Suprapubic skin (tissue), 4 donors: ENCODE data around the gene RPS24.

Experiments
- EP300 ChIP-seq: sonication (generic); formaldehyde crosslinking; IDR thresholded peaks from one replicate; pipeline ENCODE4 v1.6.1; 2017; ENCODE audit warnings: antibody characterized with exemption
- POLR2A ChIP-seq, 2 donors: fragments of 450-650 bp; IDR thresholded peaks; one replicate each; pipeline ENCODE4 v1.6.1; 2017; ENCODE audit warnings: antibody characterized with exemption in 2 of 2, mild to moderate bottlenecking in 2 of 2, moderate library complexity in 2 of 2
- POLR2AphosphoS5 ChIP-seq, 3 donors: sonication (generic); formaldehyde crosslinking; IDR thresholded peaks; one replicate each; pipeline ENCODE4 v1.6.1; 2017; ENCODE audit warnings: antibody characterized with exemption in 3 of 3
- TF ChIP-seq, protein P1 (sequence below), 2 donors: fragments of 200-600 bp in 1 of 2; fragments of 450-650 bp in 1 of 2; sonication (generic) in 1 of 2; IDR thresholded peaks; one replicate each; pipeline ENCODE4 v1.5.1; 2016 to 2019; ENCODE audit warnings: antibody characterized with exemption in 2 of 2, mild to moderate bottlenecking in 1 of 2, moderate library complexity in 1 of 2

DNA sequence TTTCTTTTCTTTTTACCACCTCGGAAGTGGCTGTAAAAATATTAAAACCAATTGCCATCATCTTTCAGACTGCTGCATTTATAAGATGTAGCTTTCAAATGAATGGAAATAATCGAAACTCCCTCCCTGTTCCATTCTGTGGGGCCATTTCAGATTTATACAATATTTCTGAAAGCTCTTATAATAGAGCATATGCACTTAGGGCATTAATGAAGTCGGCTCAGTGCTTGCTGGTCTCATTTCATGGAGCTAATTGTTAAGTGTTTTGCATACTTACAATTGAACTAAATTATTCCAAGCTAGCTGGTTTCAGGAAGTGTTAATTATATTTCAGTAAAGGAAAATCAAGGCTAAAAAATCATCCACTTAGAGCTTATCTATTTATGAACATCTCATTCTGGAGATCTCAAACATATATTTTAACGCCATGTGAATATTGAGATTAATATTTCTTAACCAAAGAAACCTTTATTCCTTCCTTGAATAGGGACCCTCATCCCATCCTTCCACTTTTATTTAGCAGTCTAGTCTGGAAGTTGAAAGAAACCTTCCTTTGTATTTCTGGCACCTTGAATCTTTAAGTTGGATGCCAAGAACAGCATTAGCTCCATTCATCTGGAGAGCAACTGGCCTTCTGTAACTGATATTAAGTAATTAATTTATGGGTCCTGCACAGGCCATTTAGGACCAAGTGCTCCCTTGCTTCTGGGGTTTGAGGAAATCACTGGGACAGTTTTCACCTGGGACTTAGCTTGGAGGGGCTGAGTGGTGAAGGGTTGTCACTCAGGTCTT lies 45.1 kb downstream of the RPS24 start:
- TF ChIP-seq, protein P1, sequence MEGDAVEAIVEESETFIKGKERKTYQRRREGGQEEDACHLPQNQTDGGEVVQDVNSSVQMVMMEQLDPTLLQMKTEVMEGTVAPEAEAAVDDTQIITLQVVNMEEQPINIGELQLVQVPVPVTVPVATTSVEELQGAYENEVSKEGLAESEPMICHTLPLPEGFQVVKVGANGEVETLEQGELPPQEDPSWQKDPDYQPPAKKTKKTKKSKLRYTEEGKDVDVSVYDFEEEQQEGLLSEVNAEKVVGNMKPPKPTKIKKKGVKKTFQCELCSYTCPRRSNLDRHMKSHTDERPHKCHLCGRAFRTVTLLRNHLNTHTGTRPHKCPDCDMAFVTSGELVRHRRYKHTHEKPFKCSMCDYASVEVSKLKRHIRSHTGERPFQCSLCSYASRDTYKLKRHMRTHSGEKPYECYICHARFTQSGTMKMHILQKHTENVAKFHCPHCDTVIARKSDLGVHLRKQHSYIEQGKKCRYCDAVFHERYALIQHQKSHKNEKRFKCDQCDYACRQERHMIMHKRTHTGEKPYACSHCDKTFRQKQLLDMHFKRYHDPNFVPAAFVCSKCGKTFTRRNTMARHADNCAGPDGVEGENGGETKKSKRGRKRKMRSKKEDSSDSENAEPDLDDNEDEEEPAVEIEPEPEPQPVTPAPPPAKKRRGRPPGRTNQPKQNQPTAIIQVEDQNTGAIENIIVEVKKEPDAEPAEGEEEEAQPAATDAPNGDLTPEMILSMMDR (IDR thresholded peaks at IDR 0.05) = no peak
- TF ChIP-seq EP300 (no peak), POLR2A (IDR thresholded peaks at IDR 0.05) (no peak), POLR2AphosphoS5 (IDR thresholded peaks at IDR 0.05) (no peak)
